Breast epithelium (tissue), 4 donors: ENCODE measurements around the gene FAM120C. TPM values are rescaled to one million over a fixed set of nuclear protein-coding genes. Genes with fewer than 3 reads are reported as not detected.

Experiments
- DNase-seq, 2 donors: peaks; one replicate each; pipeline ENCODE4 v3.0.0-alpha.2; 2019; ENCODE audit warnings: low spot score in 2 of 2
- H3K27ac ChIP-seq, 2 donors: fragments of 200-600 bp; sonication (generic) in 1 of 2; one replicate each; pipeline ENCODE4 v1.5.1; 2016 to 2019; ENCODE audit warnings: mild to moderate bottlenecking in 1 of 2
- H3K27me3 ChIP-seq, 2 donors: fragments of 200-600 bp; sonication (generic) in 1 of 2; one replicate each; pipeline versions ENCODE4 v1.5.1 to v1.6.0; 2017 to 2019; ENCODE audit warnings: control low read depth in 1 of 2, mild to moderate bottlenecking in 1 of 2
- H3K36me3 ChIP-seq: fragments of 200-600 bp; one replicate; pipeline ENCODE4 v1.5.1; 2019
- H3K4me1 ChIP-seq, 2 donors: fragments of 200-600 bp; sonication (generic); one replicate each; pipeline ENCODE4 v1.5.1; 2016 to 2019; ENCODE audit warnings: control low read depth in 1 of 2
- H3K4me3 ChIP-seq, 3 donors: fragments of 200-600 bp; sonication (generic); 1 replicate in 2 of 3; 2 replicates in 1 of 3; pipeline ENCODE4 v1.5.1; 2016 to 2019; ENCODE audit warnings: mild to moderate bottlenecking in 3 of 3, moderate library complexity in 2 of 3
- H3K9me3 ChIP-seq, 2 donors: fragments of 200-600 bp; sonication (generic) in 1 of 2; one replicate each; pipeline ENCODE4 v1.5.1; 2016 to 2019; ENCODE audit warnings: control low read depth in 1 of 2
- CTCF ChIP-seq, 3 donors: fragments of 450-650 bp; IDR thresholded peaks; one replicate each; pipeline ENCODE4 v1.5.1; 2016 to 2017; ENCODE audit warnings: antibody characterized with exemption in 3 of 3, mild to moderate bottlenecking in 3 of 3, moderate library complexity in 3 of 3
- POLR2A ChIP-seq: fragments of 450-650 bp; IDR thresholded peaks from one replicate; pipeline ENCODE4 v1.6.1; 2016; ENCODE audit warnings: antibody characterized with exemption, mild to moderate bottlenecking, moderate library complexity
- POLR2AphosphoS5 ChIP-seq, 3 donors: sonication (generic); formaldehyde crosslinking; IDR thresholded peaks; one replicate each; pipeline ENCODE4 v1.6.1; 2017; ENCODE audit warnings: antibody characterized with exemption in 3 of 3
- intact Hi-C: fragments of 100-400 bp; cut with DNase I; formaldehyde crosslinking; loops from one replicate; pipeline ENCODE4 v1.15.1; 2023; ENCODE audit warnings: low total_unique reads
- total RNA-seq, 3 donors: library from RNA; depleted of rRNA; stranded (reverse); fragments of >200 nt; gene quantifications; one replicate each; pipeline ENCODE4 v1.1.0, GENCODE V29; 2016

FAM120C gene
- total RNA-seq, 3 donors from 2014 or later = 11.8 to 13.1 (median 12.4) TPM

GRCh38 chrX:54134269-54134668 lies 48.8 kb downstream of the FAM120C start:
- no peak for DNase-seq
- no peak overlapping the region for H3K4me3 ChIP-seq
- TF ChIP-seq POLR2A (no peak), CTCF (IDR thresholded peaks at IDR 0.05) (no peak), POLR2AphosphoS5 (IDR thresholded peaks at IDR 0.05) (no peak)
- H3K9me3 ChIP-seq = no peaks in the 10 kb centered on the region
- no peaks in the 10 kb centered on the region for H3K36me3 ChIP-seq
- peaks cover 0 to 6% of the 10 kb centered on the region in 2 donors for H3K27me3 ChIP-seq
- intact Hi-C loops = no loop called here
- H3K27ac ChIP-seq = no peak overlapping the region
- no peaks in the 10 kb centered on the region for H3K4me1 ChIP-seq

GRCh38 chrX:54116391-54116790 lies 66.7 kb downstream of the FAM120C start:
- intact Hi-C loops = no loop called here
- Histone ChIP-seq H3K9me3 (no peaks in the 10 kb centered on the region), H3K36me3 (no peaks in the 10 kb centered on the region), H3K27ac (no peak overlapping the region), H3K4me1 (no peaks in the 10 kb centered on the region), H3K4me3 (no peak overlapping the region), H3K27me3 (no peaks in the 10 kb centered on the region)
- no peak for DNase-seq
- TF ChIP-seq CTCF (IDR thresholded peaks at IDR 0.05) = no peak
- no peak for TF ChIP-seq POLR2AphosphoS5 (IDR thresholded peaks at IDR 0.05)
- no peak for TF ChIP-seq POLR2A

GRCh38 chrX:54093571-54093970 lies 89.5 kb downstream of the FAM120C start:
- Histone ChIP-seq H3K9me3 (no peaks in the 10 kb centered on the region), H3K27ac (no peak overlapping the region), H3K36me3 (no peaks in the 10 kb centered on the region), H3K4me3 (no peak overlapping the region), H3K4me1 (no peaks in the 10 kb centered on the region), H3K27me3 (no peaks in the 10 kb centered on the region)
- intact Hi-C loops = no loop called here
- DNase-seq = no peak
- TF ChIP-seq POLR2A = no peak
- TF ChIP-seq POLR2AphosphoS5 (IDR thresholded peaks at IDR 0.05) = no peak
- no peak for TF ChIP-seq CTCF (IDR thresholded peaks at IDR 0.05)

- no peaks in the 10 kb centered on the region for H3K9me3 ChIP-seq
- H3K27me3 ChIP-seq = no peaks in the 10 kb centered on the region
- no peak overlapping the region for H3K27ac ChIP-seq
- H3K4me1 ChIP-seq = no peaks in the 10 kb centered on the region
- H3K4me3 ChIP-seq = no peak overlapping the region
- TF ChIP-seq POLR2AphosphoS5 (IDR thresholded peaks at IDR 0.05) (no peak), CTCF (IDR thresholded peaks at IDR 0.05) (no peak), POLR2A (no peak)
- intact Hi-C loops = no loop called here
- no peaks in the 10 kb centered on the region for H3K36me3 ChIP-seq
- DNase-seq = no peak
Measured at GRCh38 chrX:54093159-54093558, 89.9 kb downstream of the FAM120C start.

GRCh38 chrX:54090880-54091279 lies 92.2 kb downstream of the FAM120C start:
- H3K27me3 ChIP-seq = no peaks in the 10 kb centered on the region
- no peak overlapping the region for H3K4me3 ChIP-seq
- DNase-seq = no peak
- no peaks in the 10 kb centered on the region for H3K4me1 ChIP-seq
- no peak overlapping the region for H3K27ac ChIP-seq
- TF ChIP-seq CTCF (IDR thresholded peaks at IDR 0.05) (no peak), POLR2A (no peak), POLR2AphosphoS5 (IDR thresholded peaks at IDR 0.05) (no peak)
- intact Hi-C loops = no loop called here
- H3K9me3 ChIP-seq = no peaks in the 10 kb centered on the region
- H3K36me3 ChIP-seq = no peaks in the 10 kb centered on the region
